ENCODE measurements around the gene CAPN7. TPM values are rescaled to one million over a fixed set of nuclear protein-coding genes. Genes with fewer than 3 reads are reported as not detected.

CAPN7 gene
- total RNA-seq, 1 donor from 2014 or later: 57.7 TPM

GRCh38 chr3:15277861-15278500 is 71.9 kb downstream of the CAPN7 start:
- no peaks in the 10 kb centered on the region for H3K79me2 ChIP-seq (ENCODE audit: low read depth)
- peaks cover 35% of the 10 kb centered on the region for H3K4me1 Mint-ChIP-seq
- H3K27ac ChIP-seq: no peak overlapping the region
- no peak overlapping the region for H3K4me3 ChIP-seq
- H3K4me1 ChIP-seq: peaks cover 27% of the 10 kb centered on the region
- H3K9ac ChIP-seq: no peak overlapping the region
- no peaks in the 10 kb centered on the region for H3K27me3 ChIP-seq
- H3K36me3 ChIP-seq: no peaks in the 10 kb centered on the region
- H2AFZ ChIP-seq (replicated peaks): no peak overlapping the region
- H3F3A ChIP-seq (ENCODE audit: low read depth): peaks cover 8% of the 10 kb centered on the region
- H3K36me3 Mint-ChIP-seq: no peaks in the 10 kb centered on the region
- no peaks in the 10 kb centered on the region for H3K9me3 ChIP-seq (ENCODE audit: low read depth)
- DNase-seq (ENCODE audit: low spot score): no peak
- H3K27me3 Mint-ChIP-seq (ENCODE audit: insufficient read depth, low read depth): no peaks in the 10 kb centered on the region
- H3K4me2 ChIP-seq: peak overlapping the region; percentile 23
- H4K20me1 ChIP-seq (ENCODE audit: low read depth): peaks cover 5% of the 10 kb centered on the region
- TF ChIP-seq, protein P1, sequence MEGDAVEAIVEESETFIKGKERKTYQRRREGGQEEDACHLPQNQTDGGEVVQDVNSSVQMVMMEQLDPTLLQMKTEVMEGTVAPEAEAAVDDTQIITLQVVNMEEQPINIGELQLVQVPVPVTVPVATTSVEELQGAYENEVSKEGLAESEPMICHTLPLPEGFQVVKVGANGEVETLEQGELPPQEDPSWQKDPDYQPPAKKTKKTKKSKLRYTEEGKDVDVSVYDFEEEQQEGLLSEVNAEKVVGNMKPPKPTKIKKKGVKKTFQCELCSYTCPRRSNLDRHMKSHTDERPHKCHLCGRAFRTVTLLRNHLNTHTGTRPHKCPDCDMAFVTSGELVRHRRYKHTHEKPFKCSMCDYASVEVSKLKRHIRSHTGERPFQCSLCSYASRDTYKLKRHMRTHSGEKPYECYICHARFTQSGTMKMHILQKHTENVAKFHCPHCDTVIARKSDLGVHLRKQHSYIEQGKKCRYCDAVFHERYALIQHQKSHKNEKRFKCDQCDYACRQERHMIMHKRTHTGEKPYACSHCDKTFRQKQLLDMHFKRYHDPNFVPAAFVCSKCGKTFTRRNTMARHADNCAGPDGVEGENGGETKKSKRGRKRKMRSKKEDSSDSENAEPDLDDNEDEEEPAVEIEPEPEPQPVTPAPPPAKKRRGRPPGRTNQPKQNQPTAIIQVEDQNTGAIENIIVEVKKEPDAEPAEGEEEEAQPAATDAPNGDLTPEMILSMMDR (IDR thresholded peaks at IDR 0.05): no peak
- TF ChIP-seq EZH2phosphoT487 (IDR thresholded peaks at IDR 0.05) (no peak), EZH2 (IDR thresholded peaks at IDR 0.05) (no peak)
- H3K9me3 Mint-ChIP-seq: peaks cover 2% of the 10 kb centered on the region
- peak overlapping the region; percentile 46 for H3K27ac Mint-ChIP-seq
- H3K4me3 Mint-ChIP-seq: no peak overlapping the region

DNA sequence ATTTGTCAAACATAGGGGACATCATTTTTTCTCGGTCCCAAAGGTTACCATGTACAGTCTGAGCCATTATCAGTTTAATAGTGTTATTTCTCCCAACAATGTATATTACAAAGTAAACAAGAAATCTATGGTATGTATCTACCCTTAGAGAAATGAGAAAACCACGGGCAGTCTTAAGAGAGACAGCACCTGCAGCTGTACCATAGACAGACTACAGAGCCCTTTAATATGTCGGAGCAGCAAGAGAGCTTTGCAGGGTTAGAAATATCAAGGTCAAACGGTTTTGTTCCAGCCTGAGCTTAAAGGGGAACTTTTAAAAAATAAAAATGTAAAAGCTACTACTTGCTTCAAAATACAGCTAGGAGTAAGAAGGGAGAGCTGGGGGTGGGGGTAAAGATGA is 73.2 kb downstream of the CAPN7 start:
- no peak overlapping the region for H2AFZ ChIP-seq (replicated peaks)
- no peak overlapping the region for H3K27ac ChIP-seq
- H3K9ac ChIP-seq: no peak overlapping the region
- no peaks in the 10 kb centered on the region for H3K36me3 ChIP-seq
- H3K27me3 Mint-ChIP-seq (ENCODE audit: insufficient read depth, low read depth): peaks cover 2% of the 10 kb centered on the region
- H3K9me3 ChIP-seq (ENCODE audit: low read depth): no peaks in the 10 kb centered on the region
- DNase-seq (ENCODE audit: low spot score): no peak
- peaks cover 5% of the 10 kb centered on the region for H4K20me1 ChIP-seq (ENCODE audit: low read depth)
- H3K4me1 Mint-ChIP-seq: peaks cover 35% of the 10 kb centered on the region
- H3K9me3 Mint-ChIP-seq: peaks cover 2% of the 10 kb centered on the region
- H3K79me2 ChIP-seq (ENCODE audit: low read depth): no peaks in the 10 kb centered on the region
- H3K27me3 ChIP-seq: no peaks in the 10 kb centered on the region
- no peak overlapping the region for H3K4me3 ChIP-seq
- peaks cover 27% of the 10 kb centered on the region for H3K4me1 ChIP-seq
- no peak overlapping the region for H3K4me3 Mint-ChIP-seq
- peaks cover 8% of the 10 kb centered on the region for H3F3A ChIP-seq (ENCODE audit: low read depth)
- no peak overlapping the region for H3K27ac Mint-ChIP-seq
- H3K36me3 Mint-ChIP-seq: no peaks in the 10 kb centered on the region
- no peak for TF ChIP-seq EZH2phosphoT487 (IDR thresholded peaks at IDR 0.05)
- no peak for TF ChIP-seq EZH2 (IDR thresholded peaks at IDR 0.05)
- TF ChIP-seq, protein P1 (IDR thresholded peaks at IDR 0.05): no peak
- H3K4me2 ChIP-seq: no peak overlapping the region

- H3F3A ChIP-seq (ENCODE audit: low read depth): peaks cover 8% of the 10 kb centered on the region
- no peak for TF ChIP-seq EZH2phosphoT487 (IDR thresholded peaks at IDR 0.05)
- TF ChIP-seq, protein P1 (IDR thresholded peaks at IDR 0.05): no peak
- TF ChIP-seq EZH2 (IDR thresholded peaks at IDR 0.05): no peak
- H2AFZ ChIP-seq (replicated peaks): no peak overlapping the region
- H4K20me1 ChIP-seq (ENCODE audit: low read depth): peaks cover 5% of the 10 kb centered on the region
- Mint-ChIP-seq H3K4me1 (peaks cover 35% of the 10 kb centered on the region), H3K4me3 (no peak overlapping the region), H3K9me3 (peaks cover under 1% of the 10 kb centered on the region), H3K27me3 (ENCODE audit: insufficient read depth, low read depth) (peaks cover 2% of the 10 kb centered on the region), H3K36me3 (no peaks in the 10 kb centered on the region), H3K27ac (peak overlapping the region; percentile 42)
- H3K4me2 ChIP-seq: no peak overlapping the region
- H3K27me3 ChIP-seq: no peaks in the 10 kb centered on the region
- H3K79me2 ChIP-seq (ENCODE audit: low read depth): no peaks in the 10 kb centered on the region
- DNase-seq (ENCODE audit: low spot score): no peak
- H3K36me3 ChIP-seq: no peaks in the 10 kb centered on the region
- H3K4me3 ChIP-seq: no peak overlapping the region
- no peaks in the 10 kb centered on the region for H3K9me3 ChIP-seq (ENCODE audit: low read depth)
- H3K4me1 ChIP-seq: peaks cover 32% of the 10 kb centered on the region
- no peak overlapping the region for H3K27ac ChIP-seq
- no peak overlapping the region for H3K9ac ChIP-seq
Measured at GRCh38 chr3:15279671-15280402, 73.8 kb downstream of the CAPN7 start.
